Measurements from ENCODE around the gene WDFY3. TPM values are rescaled to one million over a fixed set of nuclear protein-coding genes. Genes with fewer than 3 reads are reported as not detected.

The WDFY3 gene
- total RNA-seq, 2 donors from 2014 or later: 0.21 to 0.59 TPM

DNA sequence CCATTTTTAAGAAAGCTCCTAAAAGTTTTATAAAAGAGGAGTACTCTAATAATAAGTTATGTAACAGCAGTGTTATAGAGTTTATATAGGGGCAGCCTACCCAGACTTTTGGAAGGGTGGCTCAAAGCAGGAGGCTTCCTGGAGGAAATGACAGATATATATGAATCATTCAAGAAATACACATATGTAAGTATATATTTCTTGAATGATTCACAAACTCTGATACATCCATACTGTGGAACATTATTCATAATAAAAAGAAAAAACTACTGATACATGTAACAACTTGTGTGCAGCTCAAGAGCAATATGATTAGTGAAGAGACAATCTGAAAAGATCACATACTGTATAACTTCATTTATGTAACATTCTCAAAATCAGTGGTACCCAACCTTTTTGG, 166.2 kb downstream of the WDFY3 start:
- H3K4me3 Mint-ChIP-seq: no peak overlapping the region
- H3K27me3 Mint-ChIP-seq: no peaks in the 10 kb centered on the region
- no peak overlapping the region for H3K27ac Mint-ChIP-seq
- no peak for ATAC-seq
- DNase-seq (ENCODE audit: low spot score): no peak
- H3K4me1 Mint-ChIP-seq (ENCODE audit: low read depth in 2 of 2): no peaks in the 10 kb centered on the region
- no peaks in the 10 kb centered on the region for H3K9me3 Mint-ChIP-seq
- no peaks in the 10 kb centered on the region for H3K36me3 Mint-ChIP-seq

DNA sequence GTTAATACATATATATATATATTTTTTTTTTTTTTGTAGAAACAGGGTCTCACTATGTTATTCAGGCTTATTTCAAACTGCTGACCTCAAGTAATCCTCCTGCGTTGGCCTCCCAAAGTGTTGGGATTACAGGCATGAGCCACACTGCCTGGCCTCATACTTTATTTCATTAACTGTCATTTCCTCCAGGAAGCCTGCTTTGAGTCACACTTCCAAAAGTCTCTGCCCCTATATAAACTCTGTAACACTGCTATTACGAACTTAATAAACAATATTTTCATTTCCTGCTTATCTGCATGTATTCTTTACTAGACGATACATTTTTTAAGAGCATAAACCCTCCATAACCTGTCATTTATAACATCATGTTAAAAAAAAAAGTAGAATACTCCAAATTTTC, 167.2 kb downstream of the WDFY3 start:
- no peaks in the 10 kb centered on the region for H3K36me3 Mint-ChIP-seq
- no peaks in the 10 kb centered on the region for H3K4me1 Mint-ChIP-seq (ENCODE audit: low read depth in 2 of 2)
- no peak overlapping the region for H3K4me3 Mint-ChIP-seq
- H3K9me3 Mint-ChIP-seq: no peaks in the 10 kb centered on the region
- no peak overlapping the region for H3K27ac Mint-ChIP-seq
- DNase-seq (ENCODE audit: low spot score): no peak
- H3K27me3 Mint-ChIP-seq: no peaks in the 10 kb centered on the region
- ATAC-seq: no peak

DNA sequence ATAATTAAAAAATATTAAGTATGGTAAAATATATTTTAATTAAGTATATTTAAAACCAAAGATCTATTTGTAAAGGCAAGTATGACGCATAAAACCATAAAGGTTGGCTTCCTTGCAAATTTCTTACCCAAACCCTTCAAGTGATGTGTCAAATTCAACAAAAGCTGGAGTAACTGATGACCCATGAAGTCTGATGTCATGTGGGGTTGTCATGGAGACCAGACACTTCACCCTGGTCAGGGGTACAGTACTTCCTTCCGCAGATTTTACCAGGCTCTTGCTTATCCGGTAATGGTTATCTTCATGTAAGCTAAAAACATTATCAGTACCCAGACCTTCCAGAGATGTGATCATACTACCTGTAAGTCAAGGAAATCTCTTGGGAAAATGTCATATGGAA, 170.1 kb downstream of the WDFY3 start:
- Mint-ChIP-seq H3K4me1 (ENCODE audit: low read depth in 2 of 2) (no peaks in the 10 kb centered on the region), H3K9me3 (peaks cover 4% of the 10 kb centered on the region), H3K27ac (no peak overlapping the region), H3K27me3 (no peaks in the 10 kb centered on the region), H3K4me3 (no peak overlapping the region), H3K36me3 (no peaks in the 10 kb centered on the region)
- ATAC-seq (no peak), DNase-seq (ENCODE audit: low spot score) (no peak)

DNA sequence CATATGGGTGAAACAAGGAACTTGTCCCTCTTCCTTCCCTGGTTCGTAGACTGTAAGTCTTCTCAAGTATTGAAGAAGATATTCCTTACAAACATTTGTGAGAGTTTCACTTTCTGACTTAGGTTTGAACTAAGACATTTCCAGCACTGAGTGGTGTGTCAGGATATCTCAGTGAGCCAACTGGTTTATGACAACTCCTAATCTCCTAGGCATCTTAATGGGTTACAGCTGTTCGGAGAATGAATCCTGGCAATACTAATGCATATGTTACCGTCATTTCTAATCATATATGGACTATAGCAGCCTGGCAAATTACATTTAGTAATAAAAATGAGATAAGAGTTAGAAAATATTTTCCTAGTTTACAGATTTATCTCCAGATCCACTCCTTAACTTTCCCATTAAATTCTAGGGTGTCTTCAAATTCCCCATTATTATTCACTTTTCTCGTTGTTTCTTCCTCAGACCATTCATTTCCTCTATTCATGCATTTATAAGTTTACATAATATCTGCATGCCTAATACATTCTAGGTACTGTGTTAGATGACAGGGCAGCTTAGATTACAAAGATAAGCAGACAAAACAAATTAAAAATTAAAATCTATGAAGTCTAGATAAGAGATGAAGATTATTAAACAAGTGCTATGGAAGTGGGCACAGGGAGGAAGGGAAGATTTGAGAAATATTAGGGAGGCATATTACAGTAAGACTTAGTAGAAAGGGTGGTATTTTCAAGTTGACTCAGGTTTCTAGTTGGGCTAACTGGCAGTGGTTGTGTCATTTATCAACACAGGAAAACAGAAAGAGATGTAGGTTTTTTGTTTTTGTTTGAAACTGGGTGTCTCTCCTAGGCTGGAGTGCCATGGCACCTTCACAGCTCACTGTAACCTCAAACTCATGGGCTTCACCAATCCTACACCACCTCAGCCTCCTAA, 173.9 kb downstream of the WDFY3 start:
- Mint-ChIP-seq H3K27me3 (no peaks in the 10 kb centered on the region), H3K27ac (no peak overlapping the region), H3K36me3 (no peaks in the 10 kb centered on the region), H3K4me1 (ENCODE audit: low read depth in 2 of 2) (no peaks in the 10 kb centered on the region), H3K4me3 (no peak overlapping the region), H3K9me3 (peaks cover 4% of the 10 kb centered on the region)
- DNase-seq (ENCODE audit: low spot score) (no peak), ATAC-seq (no peak)

DNA sequence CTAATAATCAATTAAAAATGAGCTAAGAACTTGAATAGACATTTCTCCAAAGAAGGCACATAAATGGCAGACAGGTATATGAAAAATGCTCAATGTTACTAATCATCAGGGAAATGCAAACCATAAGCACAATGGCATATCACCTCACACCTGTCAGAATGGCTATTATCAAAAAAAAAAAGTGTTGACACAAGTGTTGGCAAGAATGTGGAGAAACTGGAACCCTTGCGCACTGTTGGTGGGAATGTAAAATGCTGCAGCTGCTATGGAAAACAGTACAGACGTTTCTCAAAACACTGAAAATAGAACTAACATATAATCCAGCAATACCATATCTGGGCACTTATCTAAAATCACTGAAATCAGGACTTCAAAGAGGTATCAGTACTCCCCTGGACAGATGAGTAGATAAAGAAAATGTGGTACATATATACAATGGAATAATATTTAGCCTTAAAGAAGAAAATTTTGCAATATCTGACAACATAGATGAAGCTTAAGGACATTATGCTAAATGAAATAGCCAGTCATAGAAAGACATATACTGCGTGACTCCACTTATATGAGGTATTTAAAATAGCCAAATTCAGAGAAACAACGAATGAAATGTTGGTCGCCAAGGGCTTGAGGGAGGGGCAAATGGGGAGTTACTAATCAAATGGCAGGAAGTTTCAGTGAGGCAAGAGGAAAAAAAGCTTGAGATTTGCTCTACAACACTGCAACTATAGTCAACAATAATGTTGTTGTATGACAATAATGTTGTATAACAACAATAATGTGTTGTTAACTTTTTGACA, 175.5 kb downstream of the WDFY3 start:
- H3K27ac Mint-ChIP-seq: no peak overlapping the region
- no peaks in the 10 kb centered on the region for H3K4me1 Mint-ChIP-seq (ENCODE audit: low read depth in 2 of 2)
- H3K27me3 Mint-ChIP-seq: no peaks in the 10 kb centered on the region
- ATAC-seq (no peak), DNase-seq (ENCODE audit: low spot score) (no peak)
- no peaks in the 10 kb centered on the region for H3K36me3 Mint-ChIP-seq
- H3K9me3 Mint-ChIP-seq: peaks cover 4% of the 10 kb centered on the region
- H3K4me3 Mint-ChIP-seq: no peak overlapping the region

DNA sequence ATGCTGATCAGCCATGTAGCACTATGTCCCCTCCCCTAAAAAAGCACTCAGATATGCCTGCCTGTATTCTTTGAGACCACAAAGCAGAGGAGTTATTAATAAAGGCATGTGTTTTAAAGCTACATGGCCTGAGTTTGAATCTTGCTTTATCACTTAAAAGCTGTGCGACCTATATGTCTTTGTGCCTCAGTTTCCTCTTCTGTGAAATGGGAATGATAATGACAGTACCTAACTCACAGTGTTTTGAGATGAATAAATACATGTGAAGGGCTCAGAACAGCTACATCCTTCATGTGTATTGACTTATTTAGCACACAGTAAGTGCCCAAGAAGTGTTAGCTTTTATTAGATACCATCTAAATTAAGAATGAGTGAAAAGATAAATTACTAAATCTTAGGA, 180.0 kb downstream of the WDFY3 start:
- ATAC-seq: no peak

DNA sequence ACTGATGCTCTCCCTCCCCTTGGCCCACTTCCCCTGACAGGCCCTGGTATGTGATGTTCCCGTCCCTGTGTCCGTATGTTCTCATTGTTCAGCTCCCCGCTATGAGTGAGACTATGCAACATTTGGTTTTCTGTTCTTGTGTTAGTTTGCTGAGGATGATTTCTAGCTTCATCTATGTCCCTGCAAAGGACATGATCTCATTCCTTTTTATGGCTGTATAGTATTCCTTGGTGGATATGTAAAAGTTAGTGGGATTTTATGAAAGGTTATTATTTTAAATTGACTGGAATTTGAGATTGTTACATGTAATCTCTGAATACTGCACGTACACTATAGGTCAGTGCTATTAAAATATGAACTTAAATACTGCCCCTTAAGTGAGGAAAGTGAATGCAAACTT, 184.0 kb downstream of the WDFY3 start:
- no peak for ATAC-seq
- Mint-ChIP-seq H3K4me1 (ENCODE audit: low read depth in 2 of 2) (no peaks in the 10 kb centered on the region), H3K27me3 (no peaks in the 10 kb centered on the region), H3K9me3 (no peaks in the 10 kb centered on the region), H3K27ac (no peak overlapping the region), H3K36me3 (no peaks in the 10 kb centered on the region), H3K4me3 (no peak overlapping the region)
- DNase-seq (ENCODE audit: low spot score): no peak

More for the DNA sequence above, 180.0 kb downstream of the WDFY3 start:
- no peak overlapping the region for H3K4me3 Mint-ChIP-seq
- no peak overlapping the region for H3K27ac Mint-ChIP-seq
- no peak for DNase-seq (ENCODE audit: low spot score)
- H3K27me3 Mint-ChIP-seq: no peaks in the 10 kb centered on the region
- H3K36me3 Mint-ChIP-seq: no peaks in the 10 kb centered on the region
- no peaks in the 10 kb centered on the region for H3K9me3 Mint-ChIP-seq
- H3K4me1 Mint-ChIP-seq (ENCODE audit: low read depth in 2 of 2): no peaks in the 10 kb centered on the region

DNA sequence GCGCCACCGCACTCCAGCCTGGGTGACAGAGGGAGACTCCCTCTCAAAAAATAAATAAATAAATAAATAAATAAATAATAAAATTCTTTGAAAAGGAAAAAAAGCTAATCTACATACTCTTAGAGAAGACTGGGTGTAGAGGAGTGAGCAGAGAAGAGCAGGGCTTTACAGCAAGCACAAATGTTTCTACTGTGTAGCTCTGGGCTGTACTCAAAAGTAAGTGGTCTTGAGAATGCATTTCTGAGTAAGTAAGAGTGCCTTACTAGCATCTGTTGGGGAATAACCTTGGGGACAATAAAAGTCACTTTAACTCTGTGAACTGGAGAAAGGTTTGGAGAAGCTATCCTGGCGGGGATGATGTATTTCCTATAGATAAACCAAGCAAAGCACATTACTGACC, 185.8 kb downstream of the WDFY3 start:
- Mint-ChIP-seq H3K27me3 (no peaks in the 10 kb centered on the region), H3K9me3 (peaks cover 3% of the 10 kb centered on the region), H3K27ac (no peak overlapping the region), H3K4me3 (no peak overlapping the region), H3K4me1 (ENCODE audit: low read depth in 2 of 2) (no peaks in the 10 kb centered on the region), H3K36me3 (no peaks in the 10 kb centered on the region)
- DNase-seq (ENCODE audit: low spot score) (no peak), ATAC-seq (no peak)

DNA sequence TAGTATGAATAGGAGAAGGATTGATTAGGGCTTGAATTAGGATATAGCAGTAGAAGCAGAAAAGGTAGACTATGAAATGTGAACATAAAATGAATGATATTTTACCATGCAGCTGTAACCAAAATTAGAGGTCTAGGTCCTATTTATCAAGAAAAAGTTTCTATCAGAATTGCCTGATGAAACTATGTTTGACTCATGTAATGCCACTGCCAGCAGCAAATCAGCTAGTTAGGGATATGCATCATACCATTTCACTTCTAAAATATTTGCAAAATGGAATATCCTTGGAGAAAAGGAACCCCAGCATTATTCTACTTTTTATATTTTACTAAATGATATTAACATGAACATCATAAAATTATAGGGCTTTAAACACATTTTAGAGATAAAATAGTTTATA, 188.4 kb downstream of the WDFY3 start:
- Mint-ChIP-seq H3K27ac (no peak overlapping the region), H3K4me1 (ENCODE audit: low read depth in 2 of 2) (no peaks in the 10 kb centered on the region), H3K36me3 (no peaks in the 10 kb centered on the region), H3K9me3 (peaks cover 3% of the 10 kb centered on the region), H3K27me3 (no peaks in the 10 kb centered on the region), H3K4me3 (no peak overlapping the region)
- ATAC-seq (no peak), DNase-seq (ENCODE audit: low spot score) (no peak)

DNA sequence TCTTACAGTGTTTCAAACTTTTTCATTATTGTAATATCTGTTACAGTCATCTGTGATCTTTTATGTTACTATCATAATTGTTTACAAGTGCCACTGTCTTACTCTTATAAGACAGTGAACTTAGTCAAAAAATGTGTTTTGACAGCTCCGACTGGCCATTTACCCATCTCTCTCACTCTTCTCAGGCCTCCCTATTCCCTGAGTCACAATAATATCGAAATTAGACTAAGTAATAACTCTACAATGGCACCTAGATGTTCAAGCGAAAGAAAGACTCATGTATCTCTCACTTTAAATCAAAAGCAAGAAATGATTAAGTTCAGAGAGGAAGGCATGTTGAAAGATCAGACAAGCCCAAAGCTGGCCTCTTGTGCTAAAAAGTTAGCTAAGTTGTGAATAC, 199.3 kb downstream of the WDFY3 start:
- no peaks in the 10 kb centered on the region for H3K9me3 Mint-ChIP-seq
- ATAC-seq: no peak
- no peaks in the 10 kb centered on the region for H3K4me1 Mint-ChIP-seq (ENCODE audit: low read depth in 2 of 2)
- no peaks in the 10 kb centered on the region for H3K27me3 Mint-ChIP-seq
- H3K27ac Mint-ChIP-seq: no peak overlapping the region
- H3K4me3 Mint-ChIP-seq: no peak overlapping the region
- no peaks in the 10 kb centered on the region for H3K36me3 Mint-ChIP-seq
- no peak for DNase-seq (ENCODE audit: low spot score)

DNA sequence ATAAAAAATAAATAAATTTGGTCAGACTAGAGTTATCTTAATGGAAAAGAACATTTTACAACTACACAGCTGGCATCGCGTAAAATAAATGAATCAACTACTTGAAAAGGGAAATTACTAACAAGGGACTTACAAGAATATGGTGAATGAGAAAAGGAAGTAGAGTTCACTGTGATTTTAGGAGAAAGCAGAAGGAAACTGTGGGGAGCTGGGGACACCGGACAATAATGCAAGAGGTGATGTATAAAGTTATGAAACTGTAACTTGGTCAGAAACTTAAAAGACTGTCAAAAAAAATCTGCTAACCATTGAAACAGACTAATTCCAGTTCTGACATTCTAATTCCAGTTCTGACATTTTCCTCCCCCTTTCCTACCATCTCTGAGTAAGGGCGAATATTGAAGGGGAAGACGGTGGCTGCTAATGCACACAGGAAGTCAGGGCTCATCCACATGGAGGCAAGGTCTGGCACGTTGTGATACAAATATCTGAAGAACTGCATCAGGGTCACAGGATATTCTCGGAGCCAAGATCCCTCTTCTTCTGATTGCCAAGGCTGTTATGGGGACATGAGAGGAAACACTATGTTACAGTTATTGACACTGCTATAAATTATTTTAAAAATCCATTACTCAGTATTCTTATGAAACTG, 213.0 kb downstream of the WDFY3 start:
- no peak overlapping the region for H3K4me3 Mint-ChIP-seq

DNA sequence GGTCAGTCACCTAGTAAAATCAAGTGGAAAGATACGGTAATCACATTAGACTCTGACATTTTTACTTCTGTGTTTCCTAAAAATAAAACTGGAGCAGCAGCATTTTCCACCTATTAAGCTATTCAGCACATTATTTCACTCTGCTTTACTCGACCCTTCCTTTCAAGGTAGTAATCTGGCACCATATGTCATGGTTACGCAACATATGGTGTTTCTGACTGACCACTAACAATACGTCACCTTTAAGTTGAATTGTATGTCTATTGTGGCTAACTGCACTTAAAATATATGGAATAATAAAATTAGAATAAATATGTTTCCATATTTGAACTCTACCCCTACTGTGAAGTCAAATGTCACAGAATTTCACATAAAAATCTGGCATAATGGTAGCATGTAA, 214.8 kb downstream of the WDFY3 start:
- no peak overlapping the region for H3K4me3 Mint-ChIP-seq
- H3K27me3 Mint-ChIP-seq: no peaks in the 10 kb centered on the region
- DNase-seq (ENCODE audit: low spot score) (no peak), ATAC-seq (no peak)
- H3K4me1 Mint-ChIP-seq (ENCODE audit: low read depth in 2 of 2): no peaks in the 10 kb centered on the region
- H3K36me3 Mint-ChIP-seq: no peaks in the 10 kb centered on the region
- H3K9me3 Mint-ChIP-seq: peaks cover 2% of the 10 kb centered on the region
- H3K27ac Mint-ChIP-seq: no peak overlapping the region

More for the DNA sequence above, 213.0 kb downstream of the WDFY3 start:
- no peak overlapping the region for H3K27ac Mint-ChIP-seq
- H3K36me3 Mint-ChIP-seq: no peaks in the 10 kb centered on the region
- no peaks in the 10 kb centered on the region for H3K4me1 Mint-ChIP-seq (ENCODE audit: low read depth in 2 of 2)
- no peaks in the 10 kb centered on the region for H3K27me3 Mint-ChIP-seq
- ATAC-seq (no peak), DNase-seq (ENCODE audit: low spot score) (no peak)
- H3K9me3 Mint-ChIP-seq: no peaks in the 10 kb centered on the region

DNA sequence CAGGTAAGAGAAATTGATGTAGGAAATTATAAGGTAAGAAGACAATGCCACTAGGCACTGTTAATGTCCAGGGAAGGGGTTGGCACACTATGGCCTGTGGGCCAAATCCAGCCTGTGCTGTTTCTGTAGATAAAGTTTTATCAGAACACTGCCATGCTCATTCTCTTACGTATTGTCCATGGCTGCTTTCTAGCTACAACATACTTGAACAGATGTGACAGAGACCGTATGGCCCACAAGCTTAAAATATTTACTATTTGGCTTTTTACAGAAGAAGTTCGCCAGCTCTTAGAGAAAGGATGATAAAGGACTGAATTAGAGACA, 215.6 kb downstream of the WDFY3 start:
- H3K27me3 Mint-ChIP-seq: no peaks in the 10 kb centered on the region
- DNase-seq (ENCODE audit: low spot score) (no peak), ATAC-seq (no peak)
- H3K4me3 Mint-ChIP-seq: no peak overlapping the region
- H3K36me3 Mint-ChIP-seq: no peaks in the 10 kb centered on the region
- H3K27ac Mint-ChIP-seq: no peak overlapping the region
- no peaks in the 10 kb centered on the region for H3K4me1 Mint-ChIP-seq (ENCODE audit: low read depth in 2 of 2)
- H3K9me3 Mint-ChIP-seq: peaks cover 2% of the 10 kb centered on the region
